Ammon's horn (tissue), 1 donor: ENCODE measurements around the gene CLEC1B.
"Not testable (repeated sequence)": the region's sequence is repeated elsewhere in the genome, so short reads cannot be mapped to it uniquely, and the experiment has no call there.

Experiments used
- DNase-seq: peaks from one replicate; pipeline ENCODE4 v3.0.0-alpha.2; 2016; ENCODE audit warnings: low spot score

Gene CLEC1B

GRCh38 chr12:9999016-9999415, at the start of gene CLEC1B:
CLEC1B (minus strand) TSS chr12:9999121; CDS start chr12:9999100, 21 bp downstream.
- DNase-seq, result no peak

GRCh38 chr12:10048526-10048925, 49.6 kb upstream of the CLEC1B start:
- peak; percentile 58 for DNase-seq

GRCh38 chr12:10042167-10042566, 43.2 kb upstream of the CLEC1B start:
- DNase-seq, result no peak

GRCh38 chr12:10033783-10034545, 35.0 kb upstream of the CLEC1B start:
- no peak for DNase-seq

GRCh38 chr12:10031771-10032175, 32.9 kb upstream of the CLEC1B start:
- DNase-seq, result no peak

- DNase-seq, result no peak
Measured at GRCh38 chr12:10031321-10031720, 32.4 kb upstream of the CLEC1B start.

GRCh38 chr12:10030446-10030845, 31.5 kb upstream of the CLEC1B start, which contains the start of gene CLEC9A:
CLEC9A (plus strand) TSS chr12:10030682; CDS start chr12:10052688, 22,006 bp downstream.
- DNase-seq, result no peak

GRCh38 chr12:10027721-10028120, 28.8 kb upstream of the CLEC1B start:
- DNase-seq, result no peak

- DNase-seq, result no peak
Measured at GRCh38 chr12:10027311-10027710, 28.4 kb upstream of the CLEC1B start.

GRCh38 chr12:10026666-10027065, 27.7 kb upstream of the CLEC1B start:
- DNase-seq, result not testable (repeated sequence)

GRCh38 chr12:10025236-10025635, 26.3 kb upstream of the CLEC1B start:
- DNase-seq, result no peak

GRCh38 chr12:10021342-10021741, 22.4 kb upstream of the CLEC1B start:
- no peak for DNase-seq

- no peak for DNase-seq
Measured at GRCh38 chr12:10018386-10018785, 19.5 kb upstream of the CLEC1B start.

GRCh38 chr12:10016881-10017280, 18.0 kb upstream of the CLEC1B start:
- no peak for DNase-seq

GRCh38 chr12:10015450-10015849, 16.5 kb upstream of the CLEC1B start:
- DNase-seq, result no peak

- peak; percentile 26 for DNase-seq
Measured at GRCh38 chr12:10012630-10013330, 13.9 kb upstream of the CLEC1B start.

GRCh38 chr12:10001171-10001776, 2.4 kb upstream of the CLEC1B start:
- DNase-seq, result no peak

GRCh38 chr12:9992296-9992695, 6.6 kb downstream of the CLEC1B start:
- peak; percentile 21 for DNase-seq

GRCh38 chr12:9991876-9992275, 7.0 kb downstream of the CLEC1B start:
- no peak for DNase-seq

GRCh38 chr12:9980126-9980525, 18.8 kb downstream of the CLEC1B start:
- DNase-seq, result no peak

- no peak for DNase-seq
Measured at GRCh38 chr12:9977916-9978315, 21.0 kb downstream of the CLEC1B start.

- not testable (repeated sequence) for DNase-seq
Measured at GRCh38 chr12:9976626-9977025, 22.3 kb downstream of the CLEC1B start.

GRCh38 chr12:9975614-9976013, 23.3 kb downstream of the CLEC1B start:
- no peak for DNase-seq
